ENCODE data around the gene CD300E.
"Not testable (repeated sequence)": the region's sequence is repeated elsewhere in the genome, so short reads cannot be mapped to it uniquely, and the experiment has no call there.

CD300E gene

GRCh38 chr17:74635418-74635817 lies 11.9 kb upstream of the CD300E start:
- Histone ChIP-seq H3K4me1 (ENCODE audit: control insufficient read depth, insufficient read depth, low read length) (peaks cover 30% of the 10 kb centered on the region), H3K27ac (ENCODE audit: low read depth, low read length) (no peak overlapping the region), H3K4me3 (ENCODE audit: low read depth, low read length) (no peak overlapping the region), H3K9ac (ENCODE audit: low read length) (no peak overlapping the region), H3K27me3 (ENCODE audit: control insufficient read depth, insufficient read depth, low read length) (no peaks in the 10 kb centered on the region; the same call in 1 of the 2 replicates), H3K36me3 (ENCODE audit: control insufficient read depth, insufficient read depth, low read length) (no peaks in the 10 kb centered on the region), H3K9me3 (ENCODE audit: control insufficient read depth, insufficient read depth, low read depth, low read length) (no peaks in the 10 kb centered on the region)

GRCh38 chr17:74633326-74633725 lies 9.8 kb upstream of the CD300E start:
- Histone ChIP-seq H3K36me3 (ENCODE audit: control insufficient read depth, insufficient read depth, low read length) (no peaks in the 10 kb centered on the region), H3K27ac (ENCODE audit: low read depth, low read length) (no peak overlapping the region), H3K27me3 (ENCODE audit: control insufficient read depth, insufficient read depth, low read length) (no peaks in the 10 kb centered on the region; the same call in 1 of the 2 replicates), H3K9ac (ENCODE audit: low read length) (no peak overlapping the region), H3K4me3 (ENCODE audit: low read depth, low read length) (no peak overlapping the region), H3K4me1 (ENCODE audit: control insufficient read depth, insufficient read depth, low read length) (peaks cover 30% of the 10 kb centered on the region), H3K9me3 (ENCODE audit: control insufficient read depth, insufficient read depth, low read depth, low read length) (no peaks in the 10 kb centered on the region)

GRCh38 chr17:74632617-74633016 lies 9.1 kb upstream of the CD300E start:
- H3K9me3 ChIP-seq (ENCODE audit: control insufficient read depth, insufficient read depth, low read depth, low read length) = no peaks in the 10 kb centered on the region
- peaks cover 27% of the 10 kb centered on the region for H3K4me1 ChIP-seq (ENCODE audit: control insufficient read depth, insufficient read depth, low read length)
- no peak overlapping the region for H3K9ac ChIP-seq (ENCODE audit: low read length)
- H3K27me3 ChIP-seq (ENCODE audit: control insufficient read depth, insufficient read depth, low read length) = peaks cover 6% of the 10 kb centered on the region; the same call in 1 of the 2 replicates
- H3K4me3 ChIP-seq (ENCODE audit: low read depth, low read length) = no peak overlapping the region
- H3K36me3 ChIP-seq (ENCODE audit: control insufficient read depth, insufficient read depth, low read length) = no peaks in the 10 kb centered on the region
- no peak overlapping the region for H3K27ac ChIP-seq (ENCODE audit: low read depth, low read length)

DNA sequence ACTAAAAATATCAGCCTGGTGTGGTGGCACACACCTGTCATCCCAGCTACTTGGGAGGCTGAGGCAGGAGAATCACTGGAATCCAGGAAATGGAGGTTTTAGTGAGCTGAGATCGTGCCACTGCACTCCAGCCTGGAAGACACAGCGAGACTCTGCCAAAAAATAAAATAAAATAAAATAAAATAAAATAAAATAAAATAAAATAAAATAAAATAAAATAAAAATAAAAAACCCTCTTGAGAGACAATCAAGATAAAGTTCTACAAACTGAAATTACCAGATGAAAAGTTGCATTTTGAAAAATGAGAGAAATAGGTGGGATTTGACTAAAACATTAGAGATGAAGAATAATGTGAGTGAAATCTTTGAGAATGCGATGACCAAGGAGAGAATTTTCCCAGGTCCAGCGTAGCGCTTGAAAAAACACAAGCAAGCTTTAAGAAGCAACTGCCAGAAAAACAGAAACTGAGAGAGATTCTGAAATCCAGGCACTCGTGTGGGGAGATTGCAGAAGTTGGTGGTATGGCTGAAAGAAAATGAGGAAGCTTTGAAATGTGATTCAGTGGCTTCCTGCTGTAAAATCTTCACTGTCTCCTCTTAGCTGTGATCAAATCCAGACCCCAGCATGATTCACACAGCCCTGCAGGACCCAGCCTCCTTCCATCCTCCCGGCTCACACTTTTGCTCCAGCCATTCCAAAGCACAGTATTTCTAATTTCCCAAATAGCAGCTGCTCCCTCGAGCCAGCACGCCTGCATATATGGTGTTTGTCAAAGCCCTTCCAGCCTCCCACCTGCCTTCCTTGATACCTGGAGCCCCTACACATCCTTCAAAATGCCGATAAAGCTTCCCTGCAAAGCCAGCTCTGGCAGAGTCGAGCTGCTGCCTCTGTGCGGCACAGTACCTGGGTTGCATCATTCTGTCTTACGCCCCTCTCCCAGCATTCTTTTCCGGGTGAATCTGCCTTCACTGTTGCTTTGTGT lies 8.2 kb upstream of the CD300E start:
- no peak overlapping the region for H3K9ac ChIP-seq (ENCODE audit: low read length)
- no peaks in the 10 kb centered on the region; the same call in 1 of the 2 replicates for H3K9me3 ChIP-seq (ENCODE audit: control insufficient read depth, insufficient read depth, low read depth, low read length)
- H3K4me3 ChIP-seq (ENCODE audit: low read depth, low read length) = no peak overlapping the region
- H3K36me3 ChIP-seq (ENCODE audit: control insufficient read depth, insufficient read depth, low read length) = no peaks in the 10 kb centered on the region
- H3K27me3 ChIP-seq (ENCODE audit: control insufficient read depth, insufficient read depth, low read length) = peaks cover 15% of the 10 kb centered on the region; the same call in 1 of the 2 replicates
- peaks cover 24% of the 10 kb centered on the region for H3K4me1 ChIP-seq (ENCODE audit: control insufficient read depth, insufficient read depth, low read length)
- no peak overlapping the region for H3K27ac ChIP-seq (ENCODE audit: low read depth, low read length)

DNA sequence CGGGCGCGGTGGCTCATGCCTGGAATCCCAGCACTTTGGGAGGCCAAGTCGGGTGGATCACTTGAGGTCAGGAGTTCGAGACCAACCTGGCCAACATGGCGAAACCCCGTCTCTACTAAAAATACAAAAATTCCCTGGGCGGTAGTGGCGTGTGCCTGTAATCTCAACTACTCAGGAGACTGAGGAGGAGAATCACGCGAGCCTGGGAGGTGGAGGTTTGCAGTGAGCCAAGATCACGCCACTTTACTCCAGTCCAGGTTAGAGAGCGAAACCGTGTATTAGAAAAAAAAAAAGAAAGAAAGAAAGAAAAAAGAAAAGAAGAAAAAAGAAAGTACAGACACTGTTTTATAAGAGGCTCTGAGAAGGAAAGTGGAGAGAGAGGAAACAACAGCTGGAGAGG lies 6.7 kb upstream of the CD300E start:
- not testable (repeated sequence) for H3K36me3 ChIP-seq (ENCODE audit: control insufficient read depth, insufficient read depth, low read length); H3K4me3 ChIP-seq (ENCODE audit: low read depth, low read length); H3K9me3 ChIP-seq (ENCODE audit: control insufficient read depth, insufficient read depth, low read depth, low read length); H3K27ac ChIP-seq (ENCODE audit: low read depth, low read length); H3K9ac ChIP-seq (ENCODE audit: low read length)
- Histone ChIP-seq H3K27me3 (ENCODE audit: control insufficient read depth, insufficient read depth, low read length) (peaks cover 23% of the 10 kb centered on the region; the same call in 1 of the 2 replicates), H3K4me1 (ENCODE audit: control insufficient read depth, insufficient read depth, low read length) (peaks cover 18% of the 10 kb centered on the region)

- H3K4me1 ChIP-seq (ENCODE audit: control insufficient read depth, insufficient read depth, low read length) = no peaks in the 10 kb centered on the region
- no peaks in the 10 kb centered on the region; the same call in 1 of the 2 replicates for H3K9me3 ChIP-seq (ENCODE audit: control insufficient read depth, insufficient read depth, low read depth, low read length)
- H3K27ac ChIP-seq (ENCODE audit: low read depth, low read length) = no peak overlapping the region
- no peak overlapping the region for H3K4me3 ChIP-seq (ENCODE audit: low read depth, low read length)
- H3K9ac ChIP-seq (ENCODE audit: low read length) = no peak overlapping the region
- H3K27me3 ChIP-seq (ENCODE audit: control insufficient read depth, insufficient read depth, low read length) = peaks cover 56% of the 10 kb centered on the region
- H3K36me3 ChIP-seq (ENCODE audit: control insufficient read depth, insufficient read depth, low read length) = no peaks in the 10 kb centered on the region
Observed at GRCh38 chr17:74625661-74626060, 2.1 kb upstream of the CD300E start.

- Histone ChIP-seq H3K4me3 (ENCODE audit: low read depth, low read length) (no peak overlapping the region), H3K27me3 (ENCODE audit: control insufficient read depth, insufficient read depth, low read length) (peaks cover 60% of the 10 kb centered on the region), H3K9ac (ENCODE audit: low read length) (no peak overlapping the region), H3K27ac (ENCODE audit: low read depth, low read length) (no peak overlapping the region), H3K9me3 (ENCODE audit: control insufficient read depth, insufficient read depth, low read depth, low read length) (no peaks in the 10 kb centered on the region; the same call in 1 of the 2 replicates), H3K4me1 (ENCODE audit: control insufficient read depth, insufficient read depth, low read length) (no peaks in the 10 kb centered on the region), H3K36me3 (ENCODE audit: control insufficient read depth, insufficient read depth, low read length) (no peaks in the 10 kb centered on the region)
Observed at GRCh38 chr17:74624131-74624530, 593 bp upstream of the CD300E start.

DNA sequence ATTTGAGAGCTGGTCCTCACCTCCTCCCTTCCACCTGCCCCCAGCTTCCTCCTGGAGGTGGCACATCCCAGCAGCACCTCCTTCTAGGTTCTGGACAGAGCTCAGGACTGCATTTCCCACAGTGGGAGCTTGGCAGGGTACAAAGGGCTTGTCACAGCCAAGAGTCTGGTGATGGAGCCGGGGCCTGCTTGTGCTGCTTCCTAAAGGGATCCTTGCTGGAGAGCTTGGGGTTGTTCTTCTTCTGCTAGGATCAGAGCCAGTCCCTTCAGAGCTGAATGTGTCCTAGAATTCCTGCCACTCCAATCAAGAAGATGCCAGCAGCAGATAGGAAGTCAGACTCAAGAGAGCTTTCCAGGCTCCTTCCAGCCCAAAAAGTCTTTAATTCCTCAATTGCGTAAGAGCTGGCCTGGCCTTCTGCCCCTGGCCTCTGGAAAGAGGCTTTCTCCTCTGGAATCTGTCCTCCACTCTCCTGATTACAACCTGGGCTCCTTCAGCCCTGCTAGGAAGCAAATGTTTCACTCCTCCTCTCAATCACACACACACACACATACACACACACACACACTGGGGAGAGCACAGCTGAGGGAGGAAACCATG lies 4.4 kb downstream of the CD300E start:
- no peaks in the 10 kb centered on the region for H3K36me3 ChIP-seq (ENCODE audit: control insufficient read depth, insufficient read depth, low read length)
- no peaks in the 10 kb centered on the region for H3K4me1 ChIP-seq (ENCODE audit: control insufficient read depth, insufficient read depth, low read length)
- no peak overlapping the region for H3K27ac ChIP-seq (ENCODE audit: low read depth, low read length)
- peaks cover 78% of the 10 kb centered on the region for H3K27me3 ChIP-seq (ENCODE audit: control insufficient read depth, insufficient read depth, low read length)
- no peak overlapping the region for H3K4me3 ChIP-seq (ENCODE audit: low read depth, low read length)
- no peaks in the 10 kb centered on the region for H3K9me3 ChIP-seq (ENCODE audit: control insufficient read depth, insufficient read depth, low read depth, low read length)
- H3K9ac ChIP-seq (ENCODE audit: low read length) = no peak overlapping the region

- no peaks in the 10 kb centered on the region for H3K4me1 ChIP-seq (ENCODE audit: control insufficient read depth, insufficient read depth, low read length)
- H3K27ac ChIP-seq (ENCODE audit: low read depth, low read length) = no peak overlapping the region
- no peaks in the 10 kb centered on the region for H3K36me3 ChIP-seq (ENCODE audit: control insufficient read depth, insufficient read depth, low read length)
- no peaks in the 10 kb centered on the region for H3K9me3 ChIP-seq (ENCODE audit: control insufficient read depth, insufficient read depth, low read depth, low read length)
- no peak overlapping the region for H3K9ac ChIP-seq (ENCODE audit: low read length)
- peaks cover 79% of the 10 kb centered on the region for H3K27me3 ChIP-seq (ENCODE audit: control insufficient read depth, insufficient read depth, low read length)
- no peak overlapping the region for H3K4me3 ChIP-seq (ENCODE audit: low read depth, low read length)
Observed at GRCh38 chr17:74618451-74618850, 5.1 kb downstream of the CD300E start.

- Histone ChIP-seq H3K27me3 (ENCODE audit: control insufficient read depth, insufficient read depth, low read length) (peaks cover 79% of the 10 kb centered on the region), H3K4me1 (ENCODE audit: control insufficient read depth, insufficient read depth, low read length) (no peaks in the 10 kb centered on the region), H3K9me3 (ENCODE audit: control insufficient read depth, insufficient read depth, low read depth, low read length) (no peaks in the 10 kb centered on the region)
Observed at GRCh38 chr17:74616696-74617095, 6.8 kb downstream of the CD300E start.

GRCh38 chr17:74612046-74612445 lies 11.5 kb downstream of the CD300E start:
- no peak overlapping the region for H3K4me3 ChIP-seq (ENCODE audit: low read depth, low read length)
- H3K9me3 ChIP-seq (ENCODE audit: control insufficient read depth, insufficient read depth, low read depth, low read length) = no peaks in the 10 kb centered on the region
- H3K27me3 ChIP-seq (ENCODE audit: control insufficient read depth, insufficient read depth, low read length) = peaks cover 81% of the 10 kb centered on the region
- H3K36me3 ChIP-seq (ENCODE audit: control insufficient read depth, insufficient read depth, low read length) = no peaks in the 10 kb centered on the region
- no peak overlapping the region for H3K9ac ChIP-seq (ENCODE audit: low read length)
- H3K4me1 ChIP-seq (ENCODE audit: control insufficient read depth, insufficient read depth, low read length) = no peaks in the 10 kb centered on the region
- no peak overlapping the region for H3K27ac ChIP-seq (ENCODE audit: low read depth, low read length)

More at GRCh38 chr17:74616696-74617095, 6.8 kb downstream of the CD300E start:
- Histone ChIP-seq H3K36me3 (ENCODE audit: control insufficient read depth, insufficient read depth, low read length) (no peaks in the 10 kb centered on the region), H3K27ac (ENCODE audit: low read depth, low read length) (no peak overlapping the region), H3K9ac (ENCODE audit: low read length) (no peak overlapping the region), H3K4me3 (ENCODE audit: low read depth, low read length) (no peak overlapping the region)

All from HUES6 (cell line).